Measurements from ENCODE around the gene COA1. TPM values are rescaled to one million over a fixed set of nuclear protein-coding genes. Genes with fewer than 3 reads are reported as not detected.
A peak's percentile ranks its signal among the peaks of the same experiment; 100 is the strongest.

The COA1 gene
- total and polyA plus RNA-seq, 9 of the 15 experiments (the other 6 are each of a cell fraction or from before 2014, with no cell fraction given) = 98.9 to 463 (median 181) TPM

GRCh38 chr7:43756368-43757072 is 27.2 kb upstream of the COA1 start (continued):
- TF ChIP-seq ZBTB33 (CRISPR knock-in tag; IDR thresholded peaks at IDR 0.05) (no peak), ARID3B (CRISPR knock-in tag; IDR thresholded peaks at IDR 0.05; ENCODE audit: borderline replicate concordance) (no peak), MCM2 (IDR thresholded peaks at IDR 0.05; ENCODE audit: low read depth) (no peak), PRDM10 (IDR thresholded peaks at IDR 0.05; ENCODE audit: partially characterized antibody) (peak; percentile 17), CHD1 (IDR thresholded peaks at IDR 0.05; ENCODE audit: low read length) (no peak), FOXJ3 (CRISPR knock-in tag; IDR thresholded peaks at IDR 0.05) (no peak), BRD9 (IDR thresholded peaks at IDR 0.05; ENCODE audit: low read depth, partially characterized antibody) (no peak), ADNP (tag; IDR thresholded peaks at IDR 0.05) (no peak), WHSC1 (IDR thresholded peaks at IDR 0.05; ENCODE audit: low read length) (no peak), HLTF (IDR thresholded peaks at IDR 0.05) (no peak), ELK3 (CRISPR knock-in tag; IDR thresholded peaks at IDR 0.05) (no peak), THRAP3 (IDR thresholded peaks at IDR 0.05; ENCODE audit: borderline replicate concordance) (no peak), ZNF766 (CRISPR knock-in tag; conservative IDR thresholded peaks at IDR 0.05) (no peak; the same call in 1 of the 2 replicates), ZNF23 (CRISPR knock-in tag; IDR thresholded peaks at IDR 0.05) (no peak), GATAD2B (IDR thresholded peaks at IDR 0.05; ENCODE audit: borderline replicate concordance) (no peak)
